SK-N-SH treated with all-trans-retinoic acid at 6 μM for 48 hours (cell line): ENCODE data around the gene ENTPD1.
A peak's percentile ranks its signal among the peaks of the same experiment; 100 is the strongest.
"Not testable (repeated sequence)": the region's sequence is repeated elsewhere in the genome, so short reads cannot be mapped to it uniquely, and the experiment has no call there.

Source experiments
- ATAC-seq: fragments of 200-7000 bp; cut with Tn5 transposase; 3 replicates; pipeline ENCODE4 v1.9.1; 2020; ENCODE audit warnings: mild to moderate bottlenecking, moderate library complexity
- ARNTL ChIP-seq: fragments of 450-650 bp; formaldehyde crosslinking; IDR thresholded peaks from 2 replicates; pipeline ENCODE4 v1.5.0; 2020; ENCODE audit warnings: low read depth, mild to moderate bottlenecking, moderate library complexity, borderline replicate concordance
- BACH2 ChIP-seq: fragments of 250-450 bp; sonication (Bioruptor Pico); IDR thresholded peaks from 2 replicates; pipeline ENCODE4 v1.9.0; 2021; ENCODE audit warnings: mild to moderate bottlenecking, borderline replicate concordance
- CREB5 ChIP-seq: fragments of 250-450 bp; sonication (Bioruptor Pico); IDR thresholded peaks from 2 replicates; pipeline ENCODE4 v1.5.1; 2020; ENCODE audit warnings: low read depth, mild to moderate bottlenecking, moderate library complexity
- CSDC2 ChIP-seq: fragments of 250-450 bp; sonication (Bioruptor Pico); IDR thresholded peaks from 2 replicates; pipeline ENCODE4 v1.5.0; 2020; ENCODE audit warnings: mild to moderate bottlenecking, moderate library complexity
- ESRRG ChIP-seq: fragments of 250-450 bp; sonication (Bioruptor Pico); IDR thresholded peaks from 2 replicates; pipeline ENCODE4 v1.6.1; 2021; ENCODE audit warnings: mild to moderate bottlenecking
- GLIS3 ChIP-seq: fragments of 250-450 bp; sonication (Bioruptor Pico); IDR thresholded peaks from 2 replicates; pipeline ENCODE4 v1.5.0; 2020; ENCODE audit warnings: mild to moderate bottlenecking, moderate library complexity
- ISL1 ChIP-seq: fragments of 250-450 bp; sonication (Bioruptor Pico); IDR thresholded peaks from 2 replicates; pipeline ENCODE4 v2.1.2; 2022; ENCODE audit warnings: mild to moderate bottlenecking, moderate library complexity
- OSR1 ChIP-seq: fragments of 250-450 bp; sonication (Bioruptor Pico); IDR thresholded peaks from 2 replicates; pipeline ENCODE4 v1.8.0; 2022; ENCODE audit warnings: moderate library complexity, mild to moderate bottlenecking, inconsistent platforms
- PPARA ChIP-seq: fragments of 250-450 bp; sonication (Bioruptor Pico); IDR thresholded peaks from 2 replicates; pipeline ENCODE4 v1.5.0; 2020; ENCODE audit warnings: mild to moderate bottlenecking, borderline replicate concordance
- SNAI2 ChIP-seq: fragments of 250-450 bp; sonication (Bioruptor Pico); IDR thresholded peaks from 2 replicates; pipeline ENCODE4 v1.5.0; 2020; ENCODE audit warnings: mild to moderate bottlenecking, moderate library complexity
- TCF4 ChIP-seq: fragments of 250-450 bp; sonication (Bioruptor Pico); IDR thresholded peaks from 2 replicates; pipeline ENCODE4 v1.8.0; 2021; ENCODE audit warnings: mild to moderate bottlenecking, moderate library complexity, borderline replicate concordance
- TOX ChIP-seq: fragments of 250-450 bp; sonication (Bioruptor Pico); IDR thresholded peaks from 2 replicates; pipeline ENCODE4 v1.8.0; 2021; ENCODE audit warnings: mild to moderate bottlenecking, moderate library complexity, borderline replicate concordance
- ZFP3 ChIP-seq: fragments of 250-450 bp; sonication (Bioruptor Pico); IDR thresholded peaks from 2 replicates; pipeline ENCODE4 v1.5.0; 2020; ENCODE audit warnings: mild to moderate bottlenecking, moderate library complexity
- ZFP30 ChIP-seq: fragments of 450-650 bp; formaldehyde crosslinking; IDR thresholded peaks from 2 replicates; pipeline ENCODE4 v1.5.0; 2022; ENCODE audit warnings: mild to moderate bottlenecking, moderate library complexity
- ZNF565 ChIP-seq: fragments of 450-650 bp; formaldehyde crosslinking; conservative IDR thresholded peaks from 2 replicates; pipeline ENCODE4 v1.5.0; 2020; ENCODE audit warnings: low read depth, mild to moderate bottlenecking, moderate library complexity
- ZNF70 ChIP-seq: fragments of 450-650 bp; formaldehyde crosslinking; IDR thresholded peaks from 2 replicates; pipeline ENCODE4 v1.5.0; 2020; ENCODE audit warnings: mild to moderate bottlenecking, moderate library complexity
- ZNF8 ChIP-seq: fragments of 450-650 bp; formaldehyde crosslinking; IDR thresholded peaks from 2 replicates; pipeline ENCODE4 v1.5.0; 2020; ENCODE audit warnings: mild to moderate bottlenecking, moderate library complexity
- TF ChIP-seq, protein P1 (sequence below): fragments of 250-450 bp; sonication (Bioruptor Pico); IDR thresholded peaks from 2 replicates; pipeline ENCODE4 v1.5.1; 2021; ENCODE audit warnings: mild to moderate bottlenecking, moderate library complexity
- TF ChIP-seq, protein P2 (sequence below): fragments of 250-450 bp; sonication (Bioruptor Pico); IDR thresholded peaks from 2 replicates; pipeline ENCODE4 v1.8.0; 2020; ENCODE audit warnings: mild to moderate bottlenecking, moderate library complexity, borderline replicate concordance
- TF ChIP-seq, protein P3 (sequence below): fragments of 250-450 bp; sonication (Bioruptor Pico); IDR thresholded peaks from 2 replicates; pipeline ENCODE4 v1.5.0; 2020; ENCODE audit warnings: mild to moderate bottlenecking, moderate library complexity
- TF ChIP-seq, protein P4 (sequence below): fragments of 250-450 bp; sonication (Bioruptor Pico); IDR thresholded peaks from 2 replicates; pipeline ENCODE4 v1.8.0; 2021; ENCODE audit warnings: low read depth, mild to moderate bottlenecking, moderate library complexity, borderline replicate concordance

Gene ENTPD1

DNA sequence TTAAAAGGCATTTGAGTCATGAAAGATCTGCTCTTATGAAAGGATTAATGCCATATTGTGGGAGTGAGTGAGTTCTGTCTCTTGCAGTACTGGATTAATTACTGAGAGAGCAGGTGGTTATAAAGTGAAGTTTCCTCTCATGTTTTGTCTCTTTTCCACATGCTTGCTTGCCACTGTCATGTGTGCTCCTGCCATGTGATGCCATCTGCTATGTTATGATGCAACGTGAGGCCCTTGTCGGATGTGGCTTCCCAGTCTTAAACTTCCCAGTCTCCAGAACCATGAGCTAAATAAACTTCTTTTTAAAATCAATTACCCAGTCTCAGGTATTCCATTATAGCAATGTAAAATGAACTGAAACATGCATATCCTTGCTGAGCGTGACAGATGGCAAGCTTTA, 39.5 kb upstream of the ENTPD1 start:
- ATAC-seq = no peak
- TF ChIP-seq ARNTL (CRISPR knock-in tag) (no peak), ZFP30 (no peak), ESRRG (CRISPR knock-in tag) (no peak)

GRCh38 chr10:95716866-95717265, 39.1 kb upstream of the ENTPD1 start:
- no peak for ATAC-seq
- TF ChIP-seq PPARA (CRISPR knock-in tag) (no peak), TOX (no peak), BACH2 (CRISPR knock-in tag) (no peak), OSR1 (CRISPR knock-in tag) (no peak), SNAI2 (CRISPR knock-in tag) (no peak), ZNF70 (CRISPR knock-in tag) (no peak), ISL1 (no peak), CREB5 (CRISPR knock-in tag) (no peak), CSDC2 (CRISPR knock-in tag) (no peak), ARNTL (CRISPR knock-in tag) (no peak), ZFP30 (no peak), ZNF8 (no peak), ZFP3 (CRISPR knock-in tag) (no peak), ZNF565 (CRISPR knock-in tag) (no peak), GLIS3 (CRISPR knock-in tag) (no peak)
- TF ChIP-seq, protein P1, sequence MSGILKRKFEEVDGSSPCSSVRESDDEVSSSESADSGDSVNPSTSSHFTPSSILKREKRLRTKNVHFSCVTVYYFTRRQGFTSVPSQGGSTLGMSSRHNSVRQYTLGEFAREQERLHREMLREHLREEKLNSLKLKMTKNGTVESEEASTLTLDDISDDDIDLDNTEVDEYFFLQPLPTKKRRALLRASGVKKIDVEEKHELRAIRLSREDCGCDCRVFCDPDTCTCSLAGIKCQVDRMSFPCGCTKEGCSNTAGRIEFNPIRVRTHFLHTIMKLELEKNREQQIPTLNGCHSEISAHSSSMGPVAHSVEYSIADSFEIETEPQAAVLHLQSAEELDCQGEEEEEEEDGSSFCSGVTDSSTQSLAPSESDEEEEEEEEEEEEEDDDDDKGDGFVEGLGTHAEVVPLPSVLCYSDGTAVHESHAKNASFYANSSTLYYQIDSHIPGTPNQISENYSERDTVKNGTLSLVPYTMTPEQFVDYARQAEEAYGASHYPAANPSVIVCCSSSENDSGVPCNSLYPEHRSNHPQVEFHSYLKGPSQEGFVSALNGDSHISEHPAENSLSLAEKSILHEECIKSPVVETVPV (CRISPR knock-in tag) = no peak
- TF ChIP-seq, protein P2, sequence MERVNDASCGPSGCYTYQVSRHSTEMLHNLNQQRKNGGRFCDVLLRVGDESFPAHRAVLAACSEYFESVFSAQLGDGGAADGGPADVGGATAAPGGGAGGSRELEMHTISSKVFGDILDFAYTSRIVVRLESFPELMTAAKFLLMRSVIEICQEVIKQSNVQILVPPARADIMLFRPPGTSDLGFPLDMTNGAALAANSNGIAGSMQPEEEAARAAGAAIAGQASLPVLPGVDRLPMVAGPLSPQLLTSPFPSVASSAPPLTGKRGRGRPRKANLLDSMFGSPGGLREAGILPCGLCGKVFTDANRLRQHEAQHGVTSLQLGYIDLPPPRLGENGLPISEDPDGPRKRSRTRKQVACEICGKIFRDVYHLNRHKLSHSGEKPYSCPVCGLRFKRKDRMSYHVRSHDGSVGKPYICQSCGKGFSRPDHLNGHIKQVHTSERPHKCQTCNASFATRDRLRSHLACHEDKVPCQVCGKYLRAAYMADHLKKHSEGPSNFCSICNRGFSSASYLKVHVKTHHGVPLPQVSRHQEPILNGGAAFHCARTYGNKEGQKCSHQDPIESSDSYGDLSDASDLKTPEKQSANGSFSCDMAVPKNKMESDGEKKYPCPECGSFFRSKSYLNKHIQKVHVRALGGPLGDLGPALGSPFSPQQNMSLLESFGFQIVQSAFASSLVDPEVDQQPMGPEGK (CRISPR knock-in tag) = no peak
- TF ChIP-seq, all 23 proteins: peak for 0

GRCh38 chr10:95720745-95721144, 35.2 kb upstream of the ENTPD1 start:
- not testable (repeated sequence) for ATAC-seq

GRCh38 chr10:95722496-95722895, 33.5 kb upstream of the ENTPD1 start:
- ATAC-seq = not testable (repeated sequence)

GRCh38 chr10:95728526-95728925, 27.4 kb upstream of the ENTPD1 start:
- ATAC-seq = 0 out of 3 replicates have a peak, but pooled peaks have one; percentile 27
- TF ChIP-seq, protein P3, sequence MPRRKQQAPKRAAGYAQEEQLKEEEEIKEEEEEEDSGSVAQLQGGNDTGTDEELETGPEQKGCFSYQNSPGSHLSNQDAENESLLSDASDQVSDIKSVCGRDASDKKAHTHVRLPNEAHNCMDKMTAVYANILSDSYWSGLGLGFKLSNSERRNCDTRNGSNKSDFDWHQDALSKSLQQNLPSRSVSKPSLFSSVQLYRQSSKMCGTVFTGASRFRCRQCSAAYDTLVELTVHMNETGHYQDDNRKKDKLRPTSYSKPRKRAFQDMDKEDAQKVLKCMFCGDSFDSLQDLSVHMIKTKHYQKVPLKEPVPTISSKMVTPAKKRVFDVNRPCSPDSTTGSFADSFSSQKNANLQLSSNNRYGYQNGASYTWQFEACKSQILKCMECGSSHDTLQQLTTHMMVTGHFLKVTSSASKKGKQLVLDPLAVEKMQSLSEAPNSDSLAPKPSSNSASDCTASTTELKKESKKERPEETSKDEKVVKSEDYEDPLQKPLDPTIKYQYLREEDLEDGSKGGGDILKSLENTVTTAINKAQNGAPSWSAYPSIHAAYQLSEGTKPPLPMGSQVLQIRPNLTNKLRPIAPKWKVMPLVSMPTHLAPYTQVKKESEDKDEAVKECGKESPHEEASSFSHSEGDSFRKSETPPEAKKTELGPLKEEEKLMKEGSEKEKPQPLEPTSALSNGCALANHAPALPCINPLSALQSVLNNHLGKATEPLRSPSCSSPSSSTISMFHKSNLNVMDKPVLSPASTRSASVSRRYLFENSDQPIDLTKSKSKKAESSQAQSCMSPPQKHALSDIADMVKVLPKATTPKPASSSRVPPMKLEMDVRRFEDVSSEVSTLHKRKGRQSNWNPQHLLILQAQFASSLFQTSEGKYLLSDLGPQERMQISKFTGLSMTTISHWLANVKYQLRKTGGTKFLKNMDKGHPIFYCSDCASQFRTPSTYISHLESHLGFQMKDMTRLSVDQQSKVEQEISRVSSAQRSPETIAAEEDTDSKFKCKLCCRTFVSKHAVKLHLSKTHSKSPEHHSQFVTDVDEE (CRISPR knock-in tag) = no peak
- TF ChIP-seq, protein P4, sequence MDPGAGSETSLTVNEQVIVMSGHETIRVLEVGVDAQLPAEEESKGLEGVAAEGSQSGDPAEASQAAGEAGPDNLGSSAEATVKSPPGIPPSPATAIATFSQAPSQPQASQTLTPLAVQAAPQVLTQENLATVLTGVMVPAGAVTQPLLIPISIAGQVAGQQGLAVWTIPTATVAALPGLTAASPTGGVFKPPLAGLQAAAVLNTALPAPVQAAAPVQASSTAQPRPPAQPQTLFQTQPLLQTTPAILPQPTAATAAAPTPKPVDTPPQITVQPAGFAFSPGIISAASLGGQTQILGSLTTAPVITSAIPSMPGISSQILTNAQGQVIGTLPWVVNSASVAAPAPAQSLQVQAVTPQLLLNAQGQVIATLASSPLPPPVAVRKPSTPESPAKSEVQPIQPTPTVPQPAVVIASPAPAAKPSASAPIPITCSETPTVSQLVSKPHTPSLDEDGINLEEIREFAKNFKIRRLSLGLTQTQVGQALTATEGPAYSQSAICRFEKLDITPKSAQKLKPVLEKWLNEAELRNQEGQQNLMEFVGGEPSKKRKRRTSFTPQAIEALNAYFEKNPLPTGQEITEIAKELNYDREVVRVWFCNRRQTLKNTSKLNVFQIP (CRISPR knock-in tag) = no peak
- TF ChIP-seq ZNF8 = no peak
- no peak for TF ChIP-seq ZFP3 (CRISPR knock-in tag)
- TF ChIP-seq ZFP30 = no peak
- TF ChIP-seq OSR1 (CRISPR knock-in tag) = no peak
- TF ChIP-seq TOX = no peak
- TF ChIP-seq, protein P1 (CRISPR knock-in tag) = no peak
- no peak for TF ChIP-seq PPARA (CRISPR knock-in tag)
- no peak for TF ChIP-seq ZNF70 (CRISPR knock-in tag)
- TF ChIP-seq ISL1 = no peak
- TF ChIP-seq ESRRG (CRISPR knock-in tag) = no peak
- TF ChIP-seq GLIS3 (CRISPR knock-in tag) = no peak
- TF ChIP-seq TCF4 (CRISPR knock-in tag) = no peak
- no peak for TF ChIP-seq CREB5 (CRISPR knock-in tag)
- TF ChIP-seq BACH2 (CRISPR knock-in tag) = no peak
